Stimulated activated CD4-positive, alpha-beta T cell treated with anti-CD3 and anti-CD28 coated beads, Interleukin-12 subunit alpha, Interleukin-12 subunit beta, amount 100 ng/mL, for 48 hours (primary cell): ENCODE data around the gene AGPAT2.
A peak's percentile ranks its signal among the peaks of the same experiment; 100 is the strongest.
"Not testable (repeated sequence)": the region's sequence is repeated elsewhere in the genome, so short reads cannot be mapped to it uniquely, and the experiment has no call there.

ENCODE experiments used
- DNase-seq, 3 donors: peaks; one replicate each; pipeline ENCODE4 v3.0.0-alpha.2; 2020; ENCODE audit warnings: low read depth in 2 of 3, low spot score in 1 of 3

AGPAT2 gene

DNA sequence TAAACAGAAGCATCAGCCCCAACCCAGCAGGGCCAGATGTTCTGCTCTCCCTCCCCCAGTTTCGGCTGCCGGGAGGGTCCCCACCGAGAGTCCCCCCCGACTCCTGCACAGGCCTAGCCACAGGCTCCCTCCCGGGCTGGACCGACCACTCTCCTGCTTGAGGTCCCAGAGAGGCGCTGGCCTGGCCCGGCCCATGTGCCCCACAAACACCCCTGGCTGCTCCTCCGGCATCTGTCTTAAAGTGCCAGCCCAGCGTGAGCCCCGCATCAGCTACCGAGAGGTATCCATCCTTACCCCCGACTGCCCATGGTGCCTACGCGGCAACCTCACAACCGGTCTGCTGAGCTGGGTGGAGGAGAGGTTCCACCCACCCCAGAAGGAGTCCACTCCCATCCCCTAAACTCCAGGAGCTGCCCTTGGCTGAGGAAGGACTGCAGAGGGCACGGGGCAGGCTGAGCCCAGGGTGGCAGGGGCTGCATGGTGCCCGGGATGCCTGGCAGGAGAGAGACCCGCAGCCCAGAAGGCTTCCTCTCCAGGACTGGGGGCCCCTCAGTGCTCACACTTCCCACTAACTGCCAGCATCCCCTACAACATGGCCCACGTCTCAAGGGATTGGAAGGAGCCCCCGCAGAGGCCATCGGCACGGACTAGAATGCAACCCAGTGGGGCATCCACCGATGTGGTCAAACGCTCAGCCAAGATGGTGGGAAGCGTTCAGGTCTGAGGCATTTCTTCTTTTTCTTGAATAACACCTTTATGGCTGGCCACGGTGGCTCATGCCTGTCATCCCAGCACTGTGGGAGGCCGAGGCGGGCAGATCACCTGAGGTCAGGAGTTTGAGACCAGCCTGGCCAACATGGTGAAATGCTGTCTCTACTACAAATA is 40.2 kb downstream of the AGPAT2 start:
- DNase-seq, result no peak

DNA sequence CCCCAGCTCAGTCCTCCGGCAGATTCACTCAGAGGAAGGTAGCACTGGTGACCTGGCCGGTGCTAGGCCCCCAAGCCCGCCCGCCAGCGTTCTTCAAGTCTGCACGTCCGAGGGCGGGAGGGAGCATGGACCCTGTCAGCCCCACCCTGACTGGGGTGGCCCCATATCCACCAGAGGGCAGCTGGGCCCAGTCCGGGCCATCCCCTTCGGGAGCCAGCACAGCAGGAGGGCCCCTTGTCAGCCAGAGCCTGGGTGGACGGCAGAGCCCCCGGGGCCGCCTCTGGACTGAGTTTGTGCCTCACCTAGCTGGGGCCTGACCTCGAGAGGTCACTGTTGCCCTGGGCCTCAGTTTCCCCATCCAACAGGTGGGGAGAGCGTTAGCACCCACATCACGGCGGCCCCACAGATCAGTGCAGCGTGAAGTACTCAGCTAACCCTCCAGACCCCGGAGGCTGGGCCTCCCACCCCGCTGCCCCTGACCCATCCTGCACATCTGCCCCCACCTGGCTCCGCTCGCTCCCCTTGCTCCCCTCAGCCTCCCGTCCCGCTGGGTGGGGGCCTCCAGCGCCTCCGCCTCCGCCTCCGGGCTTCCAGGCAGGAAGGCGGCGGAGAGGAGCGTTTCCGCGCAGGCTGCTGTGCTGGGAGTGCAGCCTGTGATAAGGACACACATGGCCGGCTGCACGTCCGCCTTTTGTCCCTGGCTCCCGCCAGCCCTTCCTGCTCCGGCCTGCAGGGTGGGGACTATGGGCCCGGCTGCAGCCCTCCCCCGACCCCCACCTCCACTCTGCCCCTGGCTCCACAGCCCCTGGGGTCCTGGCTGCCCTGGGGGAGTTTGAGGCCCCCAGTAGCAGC is 41.1 kb downstream of the AGPAT2 start:
- DNase-seq, result no peak

DNA sequence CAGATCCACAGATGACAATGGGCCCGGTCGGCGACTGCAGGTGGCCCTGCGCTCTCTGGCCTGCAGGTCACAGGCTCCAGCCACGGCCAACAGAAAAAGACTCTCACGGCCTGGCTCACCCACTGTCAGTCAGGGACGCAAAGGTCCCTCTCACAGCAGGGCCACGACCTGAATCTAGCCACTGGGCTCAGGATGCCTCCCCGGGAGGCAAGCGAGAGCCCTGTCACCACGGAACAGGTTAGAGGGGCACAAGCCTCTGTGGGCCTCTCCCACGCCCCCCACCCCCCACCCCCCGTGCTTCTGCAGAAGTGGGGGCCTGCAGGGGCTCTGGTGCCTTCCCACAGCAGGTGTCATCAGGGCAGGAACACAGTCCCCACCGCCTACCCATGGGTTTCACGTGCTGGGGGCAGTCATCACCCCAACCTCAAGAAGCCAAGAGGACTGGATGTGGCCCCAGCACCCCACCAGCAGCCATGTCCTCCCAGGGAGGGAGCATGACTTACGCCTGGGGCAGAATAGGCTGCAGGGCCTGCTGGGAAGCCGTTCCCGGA is 41.8 kb downstream of the AGPAT2 start:
- no peak for DNase-seq

DNA sequence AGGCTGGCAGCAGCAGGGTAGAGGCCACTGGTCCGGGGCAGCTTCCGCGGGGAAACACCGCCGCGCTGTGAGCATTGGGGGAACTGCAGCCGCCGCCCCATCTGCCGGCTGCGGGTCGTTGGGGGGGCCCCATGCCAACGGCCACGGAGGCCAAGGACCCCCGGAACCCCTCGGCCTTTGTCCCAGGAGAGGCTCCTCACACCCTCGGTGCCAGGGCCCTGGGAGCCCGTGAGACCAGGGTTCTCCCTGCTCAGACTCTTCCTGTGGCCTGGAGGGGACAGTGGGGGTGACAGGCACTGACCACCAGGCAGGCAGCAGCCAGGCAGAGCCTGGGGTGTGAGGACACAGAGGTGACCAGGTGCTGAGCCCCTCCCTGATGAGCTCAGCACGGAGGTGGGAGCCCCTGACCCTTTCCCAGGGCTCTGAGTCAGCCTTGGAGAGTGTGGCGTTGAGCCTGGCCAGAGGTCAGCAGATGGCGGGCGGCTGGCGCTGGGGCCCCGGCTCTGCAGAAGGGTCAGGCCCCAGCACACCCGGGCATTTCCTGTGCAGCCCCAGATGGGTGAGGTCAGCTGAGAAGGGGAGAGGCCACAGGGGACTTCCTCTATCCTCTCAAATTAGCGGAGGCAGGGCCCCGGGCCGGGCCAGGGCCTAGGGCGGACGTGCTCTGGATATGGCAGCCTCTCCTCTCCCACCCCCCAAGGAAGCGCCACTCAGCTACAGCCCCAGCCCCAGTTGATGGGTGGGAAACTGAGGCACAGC is 42.5 kb downstream of the AGPAT2 start:
- DNase-seq, result peak; percentile 62 to 72 (median 69)

DNA sequence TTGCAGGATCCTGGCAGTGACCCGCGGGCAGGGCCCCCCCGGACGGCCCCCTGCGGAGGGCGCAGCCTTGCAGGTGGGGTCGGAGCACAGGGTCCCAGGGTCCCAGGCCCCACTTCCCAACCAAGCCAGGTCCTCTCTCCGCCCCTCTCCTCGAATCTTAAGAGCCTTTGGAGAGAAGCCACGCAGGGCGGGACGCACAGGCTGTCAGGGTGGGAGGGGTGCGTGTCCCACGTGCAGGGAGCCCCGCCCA is 43.0 kb downstream of the AGPAT2 start:
- DNase-seq, result no peak

DNA sequence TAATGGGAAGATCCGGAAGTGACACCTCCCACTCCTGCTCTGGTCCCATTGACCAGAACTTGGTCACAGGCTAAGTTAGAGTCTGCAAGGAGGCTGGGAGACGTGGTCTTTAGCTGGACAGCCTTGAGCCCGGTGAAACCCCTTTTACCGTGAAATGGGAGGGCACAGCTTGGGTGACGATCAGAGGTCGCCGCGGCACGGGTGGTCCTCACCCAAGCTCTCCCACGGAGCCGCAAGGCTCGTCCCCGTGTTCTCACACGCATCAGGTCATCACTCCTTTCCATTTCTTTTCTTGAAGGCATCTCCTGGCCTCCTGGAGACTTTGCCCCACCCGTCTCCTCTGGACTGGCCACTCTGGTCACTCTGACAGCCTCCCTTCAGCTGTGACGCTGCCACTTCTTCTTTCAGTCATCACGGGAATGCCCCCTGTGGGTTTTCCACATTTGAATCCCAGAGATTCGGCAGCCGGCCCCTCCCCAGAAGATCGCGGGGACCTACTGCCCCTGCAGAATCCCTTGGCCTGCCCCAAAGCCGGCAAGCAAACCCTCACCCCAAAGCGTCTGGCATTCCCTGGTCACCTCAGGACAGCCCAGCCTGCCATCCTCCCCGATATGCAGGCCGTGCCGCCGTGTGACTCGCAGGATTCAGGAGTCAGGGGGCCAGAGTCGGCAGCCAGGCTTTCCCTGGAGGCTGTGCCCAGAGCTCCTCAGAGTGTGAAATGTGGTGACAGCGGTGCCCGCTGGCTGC is 43.5 kb downstream of the AGPAT2 start:
- no peak for DNase-seq

DNA sequence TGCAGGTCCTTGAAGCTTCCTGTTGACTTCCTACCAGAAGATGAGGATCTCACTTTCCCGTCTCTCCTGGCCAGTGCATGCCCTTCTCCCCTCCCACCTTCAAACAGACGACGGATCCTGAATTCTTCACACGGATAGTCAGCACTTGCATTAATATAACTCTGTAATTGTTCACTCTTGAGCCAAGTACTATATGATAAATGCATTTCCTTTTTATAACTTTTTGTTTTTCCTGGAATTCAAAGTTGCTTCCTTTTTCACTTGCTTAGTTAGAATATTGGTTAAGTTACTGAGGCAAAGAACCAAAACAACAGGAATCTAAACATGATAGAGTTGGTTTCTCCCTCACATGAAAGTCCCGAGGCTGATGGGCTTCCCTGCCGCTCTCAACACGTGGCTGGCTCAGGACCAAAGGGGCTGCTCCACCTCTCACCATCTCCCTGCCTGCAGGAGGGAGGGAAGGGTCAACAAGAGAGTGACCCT is 44.8 kb downstream of the AGPAT2 start:
- DNase-seq, result no peak

DNA sequence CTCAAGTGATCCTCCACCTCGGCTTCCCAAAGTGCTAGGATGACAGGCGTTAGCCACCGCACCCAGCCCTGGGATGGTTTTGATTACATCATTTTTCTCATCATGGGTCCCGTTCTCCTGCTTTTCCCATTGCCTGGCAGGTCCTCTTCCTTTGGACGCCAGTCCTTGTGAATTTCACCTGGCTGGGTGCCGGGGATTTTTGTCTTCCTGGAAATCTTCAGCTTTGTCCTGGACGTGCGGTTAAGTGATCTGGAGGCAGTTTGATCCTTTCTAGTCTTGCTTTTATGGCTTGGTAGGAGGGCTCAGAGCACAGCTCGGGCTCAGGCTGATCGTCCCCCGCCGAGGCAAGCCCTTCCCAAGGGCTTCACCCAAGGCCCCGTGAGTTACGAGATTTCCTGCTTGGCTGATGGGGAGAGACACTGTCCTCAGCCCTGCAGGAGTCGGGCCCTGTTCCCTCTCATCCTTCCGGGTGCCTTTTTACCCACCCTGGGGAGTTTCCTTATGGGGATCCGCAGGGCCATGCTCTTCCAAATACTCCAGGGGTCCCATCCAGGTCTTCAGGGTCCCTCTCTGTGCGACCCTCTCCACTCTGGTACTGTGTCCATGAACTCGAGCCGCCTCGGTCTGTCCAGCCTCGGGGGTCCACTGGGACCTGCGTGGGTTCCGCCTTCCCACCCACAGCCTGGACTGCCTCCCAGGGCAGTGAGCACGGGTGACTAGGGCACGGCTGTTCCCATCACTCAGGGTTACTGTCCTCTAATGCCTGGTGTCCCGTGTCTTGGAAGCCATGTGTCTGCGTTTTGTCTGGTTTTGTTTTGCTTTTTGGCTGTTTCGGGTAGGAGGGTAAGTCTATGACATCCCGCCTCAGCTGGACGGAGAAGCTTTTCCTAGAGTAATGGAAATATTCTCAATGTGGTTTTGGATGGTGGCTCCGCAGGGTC is 46.8 kb downstream of the AGPAT2 start:
- DNase-seq, result no peak

DNA sequence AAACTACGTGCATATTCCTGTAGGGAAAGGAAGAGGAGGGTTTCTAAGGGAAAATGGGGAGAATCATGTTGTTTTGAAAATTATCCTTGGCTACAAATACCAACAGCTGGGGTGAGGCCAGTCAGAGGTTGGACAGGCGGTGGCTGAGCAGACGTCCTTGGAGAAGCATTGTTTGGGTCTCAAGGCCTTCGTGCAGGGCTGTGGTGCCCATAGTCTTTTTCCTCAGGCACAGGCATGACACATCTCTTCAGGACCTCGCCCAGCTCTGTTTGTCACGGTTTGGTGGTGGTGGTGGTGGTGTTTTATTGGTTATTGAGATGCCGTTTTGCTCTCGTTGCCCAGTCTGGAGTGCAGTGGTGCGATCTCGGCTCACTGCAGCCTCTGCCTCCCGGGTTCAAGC is 52.4 kb downstream of the AGPAT2 start:
- no peak for DNase-seq

DNA sequence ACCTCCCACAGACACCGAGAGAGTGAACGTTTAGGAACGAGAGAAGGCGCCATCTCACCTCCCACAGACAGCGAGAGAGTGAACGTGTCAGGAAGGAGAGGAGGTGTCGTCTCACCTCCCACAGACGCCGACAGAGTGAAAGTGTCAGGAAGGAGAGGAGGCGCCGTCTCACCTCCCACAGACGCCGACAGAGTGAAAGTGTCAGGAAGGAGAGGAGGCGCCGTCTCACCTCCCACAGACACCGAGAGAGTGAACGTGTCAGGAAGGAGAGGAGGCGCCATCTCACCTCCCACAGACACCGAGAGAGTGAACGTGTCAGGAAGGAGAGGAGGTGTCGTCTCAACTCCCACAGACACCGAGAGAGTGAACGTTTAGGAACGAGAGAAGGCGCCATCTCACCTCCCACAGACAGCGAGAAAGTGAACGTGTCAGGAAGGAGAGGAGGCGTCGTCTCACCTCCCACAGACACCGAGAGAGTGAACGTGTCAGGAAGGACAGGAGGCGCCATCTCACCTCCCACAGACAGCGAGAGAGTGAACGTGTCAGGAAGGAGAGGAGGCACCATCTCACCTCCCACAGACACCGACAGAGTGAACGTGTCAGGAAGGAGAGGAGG is 54.7 kb downstream of the AGPAT2 start:
- not testable (repeated sequence) for DNase-seq

DNA sequence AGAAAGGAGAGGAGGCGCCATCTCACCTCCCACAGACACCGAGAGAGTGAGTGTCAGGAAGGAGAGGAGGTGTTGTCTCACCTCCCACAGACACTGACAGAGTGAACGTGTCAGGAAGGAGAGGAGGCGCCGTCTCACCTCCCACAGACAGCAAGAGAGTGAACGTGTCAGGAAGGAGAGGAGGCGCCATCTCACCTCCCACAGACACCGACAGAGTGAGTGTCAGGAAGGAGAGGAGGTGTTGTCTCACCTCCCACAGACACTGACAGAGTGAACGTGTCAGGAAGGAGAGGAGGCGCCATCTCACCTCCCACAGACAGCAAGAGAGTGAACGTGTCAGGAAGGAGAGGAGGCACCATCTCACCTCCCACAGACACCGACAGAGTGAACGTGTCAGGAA is 55.2 kb downstream of the AGPAT2 start:
- not testable (repeated sequence) for DNase-seq

DNA sequence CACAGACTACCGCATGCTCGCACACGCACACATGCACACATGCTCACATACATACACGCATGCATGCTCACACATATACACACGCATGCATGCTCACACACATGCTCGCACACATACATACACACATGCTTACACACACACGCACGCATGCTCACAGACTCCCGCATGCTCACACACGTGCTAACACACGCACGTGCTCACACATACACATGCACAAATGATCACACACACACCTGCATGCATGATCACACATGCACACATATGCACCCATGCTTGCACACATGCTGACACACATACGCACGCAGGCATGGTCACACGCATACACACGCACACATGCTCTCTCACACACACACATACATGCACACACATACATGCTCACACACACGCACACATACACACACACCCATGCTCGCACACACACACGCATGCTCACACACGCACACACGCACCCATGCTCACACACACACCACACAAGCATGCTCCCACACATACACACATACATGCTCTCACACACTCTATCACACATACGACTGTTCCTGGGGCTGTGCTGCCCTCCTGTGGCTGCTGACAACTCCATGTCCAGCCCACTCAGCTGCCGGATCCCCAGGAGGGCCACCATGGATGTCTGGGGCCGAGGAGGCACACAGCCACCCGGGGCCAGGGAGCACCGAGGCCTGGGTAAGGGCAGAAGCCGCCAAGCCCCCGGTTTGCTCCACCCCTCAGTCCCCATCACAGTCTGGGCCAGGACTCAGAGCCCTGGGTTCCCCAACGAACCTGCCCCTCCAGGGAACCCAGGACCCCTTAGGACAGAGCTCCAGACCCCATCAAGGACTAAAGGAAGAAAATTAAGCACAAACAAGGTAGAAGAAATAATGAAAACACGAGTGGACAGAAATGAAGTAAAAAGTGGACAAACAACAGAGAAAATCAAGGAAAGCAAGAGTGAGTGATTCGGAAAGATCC is 55.9 kb downstream of the AGPAT2 start:
- peak; percentile 54 to 65 (median 59) for DNase-seq

DNA sequence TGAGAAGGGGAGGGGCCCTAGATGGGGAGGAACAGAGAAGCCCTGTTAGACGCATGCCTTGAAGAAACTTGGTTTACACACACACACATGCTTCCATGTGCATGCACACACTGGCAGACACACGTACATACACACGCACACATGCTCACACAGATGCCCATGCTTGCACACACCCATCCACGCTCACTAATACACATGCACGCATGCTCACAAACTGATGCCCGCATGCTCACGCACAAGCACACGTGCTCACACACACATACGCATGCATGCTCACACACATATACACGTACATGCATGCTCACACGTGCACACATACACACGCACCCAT is 56.6 kb downstream of the AGPAT2 start:
- DNase-seq, result no peak

DNA sequence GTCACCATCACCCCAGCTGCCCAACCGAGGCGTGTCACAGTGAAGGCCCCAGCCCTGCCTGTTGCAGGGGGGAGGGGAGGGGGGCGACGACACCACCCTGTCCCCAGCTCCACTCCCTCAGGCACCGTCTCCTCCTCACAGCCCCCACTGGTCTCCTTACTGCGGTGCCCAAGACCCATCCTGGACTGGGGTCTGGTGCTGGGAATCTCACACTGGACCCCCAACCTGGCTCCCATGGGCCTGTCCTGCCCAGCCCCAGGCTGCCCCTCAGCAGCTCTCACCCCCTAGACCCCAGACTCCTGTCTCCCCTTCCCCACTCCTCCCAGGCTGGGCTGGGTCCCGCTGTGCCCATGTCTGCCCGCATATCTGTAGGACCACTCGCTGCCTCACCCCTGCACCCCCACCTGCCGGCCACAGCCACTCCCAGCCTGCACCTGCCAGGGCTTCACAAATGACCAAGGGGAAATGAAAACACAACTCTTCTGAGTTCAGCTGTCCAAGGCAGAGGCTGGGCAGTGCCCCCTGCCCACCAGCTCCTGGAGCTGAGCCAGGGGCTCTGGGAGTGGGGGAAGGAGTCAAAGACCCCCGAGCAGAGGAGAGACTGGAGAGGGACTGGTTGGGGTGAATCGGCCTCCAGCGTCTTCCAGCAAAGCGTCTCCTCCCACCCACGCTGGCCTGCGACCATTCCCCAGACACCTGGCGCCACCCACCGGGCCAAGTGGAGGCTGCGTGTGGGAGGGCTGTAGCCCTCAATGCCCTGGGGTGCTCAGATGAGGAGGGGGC is 57.2 kb downstream of the AGPAT2 start:
- DNase-seq, result peak; percentile 39 to 52 (median 45)

DNA sequence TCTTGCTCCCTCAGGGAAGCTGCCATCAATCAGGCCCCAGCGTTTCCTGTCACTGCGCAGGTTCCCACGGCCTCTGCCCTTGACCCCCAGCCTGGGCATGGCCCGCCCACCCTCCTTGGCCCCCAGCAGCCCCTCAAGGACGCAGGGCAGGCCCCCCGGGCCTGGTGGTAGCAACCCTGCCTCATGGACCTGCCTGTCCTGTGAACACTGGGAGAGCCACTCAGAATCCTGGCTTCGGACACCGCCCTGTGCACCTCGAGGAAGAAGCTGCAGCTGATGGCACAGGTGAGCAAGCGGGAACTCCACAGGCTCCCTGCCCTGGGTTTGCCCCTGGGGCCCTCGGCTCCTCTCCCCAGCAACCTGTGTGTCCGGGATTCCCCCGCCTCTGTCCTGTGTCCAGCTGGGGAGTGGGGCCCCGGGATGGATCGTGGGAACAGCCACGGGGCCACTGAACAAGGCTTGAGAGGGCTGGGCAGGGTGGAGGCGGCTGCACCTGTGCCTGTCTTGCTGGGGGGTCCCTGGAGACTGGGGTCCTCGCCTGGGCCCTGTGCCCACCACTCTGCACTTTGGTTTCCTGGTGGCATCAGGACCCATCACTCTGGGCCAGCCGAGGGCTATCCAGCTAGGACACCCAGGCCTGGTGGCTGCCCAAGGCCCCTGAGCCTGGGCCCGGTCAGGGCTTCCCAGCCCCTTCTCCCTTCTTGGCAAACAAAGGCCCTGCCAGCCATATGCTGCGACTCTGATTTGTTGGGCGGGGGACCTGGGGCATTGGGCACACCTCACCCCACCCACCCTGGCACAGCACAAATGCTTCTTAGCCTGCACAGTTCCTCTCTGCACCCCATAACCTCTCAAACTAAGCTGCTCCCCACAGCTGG is 58.0 kb downstream of the AGPAT2 start:
- DNase-seq, result no peak

DNA sequence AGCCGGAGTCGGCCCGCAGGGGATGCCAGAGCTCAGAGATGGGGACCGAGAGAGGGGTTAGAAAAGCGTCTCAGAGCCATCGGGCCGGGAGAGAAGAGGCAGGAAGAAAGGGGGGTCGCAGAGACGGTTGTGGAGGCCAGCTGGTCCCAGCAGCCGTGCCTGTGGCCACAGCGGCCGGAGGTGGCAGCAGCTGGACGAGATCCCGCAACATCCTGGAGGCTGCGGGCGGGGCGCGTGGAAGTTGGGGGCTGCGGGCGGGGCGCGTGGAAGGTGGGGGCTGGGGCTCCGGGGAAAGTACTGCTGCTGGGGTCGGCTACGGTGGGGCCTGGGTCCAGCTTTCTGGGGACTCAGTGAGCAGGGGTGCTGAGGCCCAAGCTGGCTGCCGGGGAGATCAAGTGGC is 59.0 kb downstream of the AGPAT2 start:
- DNase-seq, result no peak
